ENCODE measurements around the gene MEOX1.

DNA sequence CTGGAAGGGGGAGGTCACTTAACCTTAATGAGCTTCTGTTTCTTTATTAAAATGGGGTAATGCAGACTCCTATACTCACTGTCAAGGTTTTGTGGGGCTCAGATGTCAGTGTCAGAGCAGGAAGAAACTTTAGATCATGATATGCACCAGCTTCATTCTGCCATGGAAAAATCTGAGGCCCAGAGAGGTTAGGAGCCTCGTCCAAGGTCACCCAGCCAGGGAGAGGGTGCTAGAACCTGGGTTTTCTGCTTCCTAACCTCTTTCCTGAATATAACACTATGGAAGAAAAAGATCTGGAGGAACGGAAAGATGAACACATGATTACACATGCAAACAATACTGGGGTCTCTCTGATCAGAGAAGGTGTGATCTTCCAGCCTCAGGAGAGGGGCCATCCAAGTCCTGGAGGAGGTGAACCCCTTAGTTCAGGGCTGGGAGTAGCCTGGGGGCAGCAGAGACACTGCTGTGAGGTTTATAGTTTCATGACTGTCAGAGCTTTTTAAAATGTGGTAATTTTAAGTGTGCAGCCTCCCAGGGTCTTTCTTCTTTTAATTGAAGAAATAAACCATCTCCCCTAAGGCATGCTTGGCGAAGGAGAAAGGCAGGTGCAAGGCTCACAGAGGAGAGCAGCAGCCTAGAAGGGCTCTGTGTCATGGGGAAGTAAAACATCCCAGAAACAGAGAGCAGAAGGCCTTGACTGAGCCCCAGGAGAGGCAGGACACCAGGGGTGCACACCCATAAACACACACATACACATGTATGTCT lies 10.2 kb upstream of the MEOX1 start:
- TF ChIP-seq, protein P1, sequence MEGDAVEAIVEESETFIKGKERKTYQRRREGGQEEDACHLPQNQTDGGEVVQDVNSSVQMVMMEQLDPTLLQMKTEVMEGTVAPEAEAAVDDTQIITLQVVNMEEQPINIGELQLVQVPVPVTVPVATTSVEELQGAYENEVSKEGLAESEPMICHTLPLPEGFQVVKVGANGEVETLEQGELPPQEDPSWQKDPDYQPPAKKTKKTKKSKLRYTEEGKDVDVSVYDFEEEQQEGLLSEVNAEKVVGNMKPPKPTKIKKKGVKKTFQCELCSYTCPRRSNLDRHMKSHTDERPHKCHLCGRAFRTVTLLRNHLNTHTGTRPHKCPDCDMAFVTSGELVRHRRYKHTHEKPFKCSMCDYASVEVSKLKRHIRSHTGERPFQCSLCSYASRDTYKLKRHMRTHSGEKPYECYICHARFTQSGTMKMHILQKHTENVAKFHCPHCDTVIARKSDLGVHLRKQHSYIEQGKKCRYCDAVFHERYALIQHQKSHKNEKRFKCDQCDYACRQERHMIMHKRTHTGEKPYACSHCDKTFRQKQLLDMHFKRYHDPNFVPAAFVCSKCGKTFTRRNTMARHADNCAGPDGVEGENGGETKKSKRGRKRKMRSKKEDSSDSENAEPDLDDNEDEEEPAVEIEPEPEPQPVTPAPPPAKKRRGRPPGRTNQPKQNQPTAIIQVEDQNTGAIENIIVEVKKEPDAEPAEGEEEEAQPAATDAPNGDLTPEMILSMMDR (conservative IDR thresholded peaks at IDR 0.05; ENCODE audit: low read depth, low read length) = no peak
- TF ChIP-seq RFX5 (IDR thresholded peaks at IDR 0.05; ENCODE audit: low read depth, low read length) (no peak), MAFK (IDR thresholded peaks at IDR 0.05; ENCODE audit: low read depth, low read length) (no peak), CHD1 (IDR thresholded peaks at IDR 0.05; ENCODE audit: low read depth, low read length) (no peak), CEBPB (IDR thresholded peaks at IDR 0.05; ENCODE audit: low read depth, low read length) (no peak), BHLHE40 (IDR thresholded peaks at IDR 0.05; ENCODE audit: low read depth, low read length) (no peak), SMC3 (IDR thresholded peaks at IDR 0.05; ENCODE audit: low read depth, low read length) (no peak), MXI1 (IDR thresholded peaks at IDR 0.05; ENCODE audit: borderline replicate concordance, low read depth, low read length) (no peak), POLR2A (IDR thresholded peaks at IDR 0.05; ENCODE audit: low read depth, low read length) (no peak), RAD21 (IDR thresholded peaks at IDR 0.05; ENCODE audit: low read length) (no peak), RCOR1 (IDR thresholded peaks at IDR 0.05; ENCODE audit: insufficient replicate concordance, low read length) (no peak), MAZ (IDR thresholded peaks at IDR 0.05; ENCODE audit: borderline replicate concordance, low read depth, low read length) (no peak)
- TF ChIP-seq, protein P2, sequence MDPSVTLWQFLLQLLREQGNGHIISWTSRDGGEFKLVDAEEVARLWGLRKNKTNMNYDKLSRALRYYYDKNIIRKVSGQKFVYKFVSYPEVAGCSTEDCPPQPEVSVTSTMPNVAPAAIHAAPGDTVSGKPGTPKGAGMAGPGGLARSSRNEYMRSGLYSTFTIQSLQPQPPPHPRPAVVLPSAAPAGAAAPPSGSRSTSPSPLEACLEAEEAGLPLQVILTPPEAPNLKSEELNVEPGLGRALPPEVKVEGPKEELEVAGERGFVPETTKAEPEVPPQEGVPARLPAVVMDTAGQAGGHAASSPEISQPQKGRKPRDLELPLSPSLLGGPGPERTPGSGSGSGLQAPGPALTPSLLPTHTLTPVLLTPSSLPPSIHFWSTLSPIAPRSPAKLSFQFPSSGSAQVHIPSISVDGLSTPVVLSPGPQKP (IDR thresholded peaks at IDR 0.05; ENCODE audit: borderline replicate concordance, low read depth, low read length) = no peak

Data from IMR-90 (cell line).